ENCODE data around the gene LRPPRC. TPM values are rescaled to one million over a fixed set of nuclear protein-coding genes. Genes with fewer than 3 reads are reported as not detected.

LRPPRC gene
- polyA plus RNA-seq, 1 experiment: 86.9 TPM

- no peak overlapping the region for H3K27ac ChIP-seq (ENCODE audit: low read depth, low read length)
- ChIA-PET CTCF (interaction anchor here (0.7 kb wide), 1 partner anchor 199 kb away, joined by 3 read pairs; no protein-coding TSS in a partner anchor), POLR2A (no interaction called here)
- no peaks in the 10 kb centered on the region; the same call in 1 of the 2 replicates for H3K9me3 ChIP-seq (ENCODE audit: control insufficient read depth, insufficient read depth, low read length)
- H3K27me3 ChIP-seq (ENCODE audit: control insufficient read depth, insufficient read depth, low read length): peaks cover 23% of the 10 kb centered on the region
- H3K4me3 ChIP-seq (ENCODE audit: low read depth, low read length): no peak overlapping the region
- no peak for TF ChIP-seq CTCF (IDR thresholded peaks at IDR 0.05; ENCODE audit: low read depth, low read length)
- DNase-seq (ENCODE audit: low read depth, low spot score): no peak
These were observed 141.1 kb downstream of the LRPPRC start for GRCh38 chr2:43854671-43855070.

DNA sequence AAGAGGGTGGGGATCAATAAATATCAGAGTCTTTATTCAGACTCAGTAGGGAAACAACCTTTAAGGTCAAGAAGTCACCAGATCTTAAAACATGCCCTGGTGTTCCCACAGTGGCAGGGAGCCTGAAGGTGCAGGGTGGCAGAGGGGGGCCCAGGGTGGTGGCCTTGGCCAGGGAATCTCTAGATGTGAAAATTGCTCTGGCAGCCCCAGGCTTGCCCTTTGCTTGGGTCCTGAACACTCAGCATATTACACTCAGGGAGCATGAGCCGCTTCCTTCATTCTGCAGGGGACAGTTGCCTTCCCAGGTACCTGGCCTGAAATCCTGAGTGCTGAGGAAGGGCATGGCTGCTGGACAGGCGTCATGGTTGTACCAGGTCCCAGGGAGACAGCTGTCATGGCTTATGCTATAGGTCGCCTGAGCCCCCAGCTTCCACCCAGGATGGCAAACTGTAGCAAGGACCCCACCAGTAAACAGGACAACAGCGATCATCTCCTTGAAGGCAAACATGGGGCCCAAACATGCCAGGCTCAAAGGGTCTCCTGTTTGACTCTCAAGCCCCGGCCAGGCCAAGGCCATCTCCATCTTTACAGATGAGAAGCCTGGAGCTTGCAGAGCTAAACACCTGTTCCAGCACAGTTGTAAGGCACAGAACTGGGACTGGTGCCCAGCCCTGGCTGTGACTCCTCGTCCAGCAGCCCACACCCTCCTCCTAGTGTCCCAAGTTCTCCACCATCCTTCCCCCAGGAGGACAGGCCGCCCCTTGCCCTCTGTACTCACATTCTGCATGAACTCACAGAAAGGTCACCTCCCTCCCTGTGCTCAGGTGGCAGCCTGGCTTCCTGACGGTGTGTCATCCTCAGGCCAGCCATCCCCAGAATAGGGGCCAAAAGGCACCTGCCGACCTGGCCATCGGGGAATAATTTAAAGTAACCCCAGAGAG, 142.4 kb downstream of the LRPPRC start:
- Histone ChIP-seq H3K27ac (ENCODE audit: low read depth, low read length) (no peak overlapping the region), H3K27me3 (ENCODE audit: control insufficient read depth, insufficient read depth, low read length) (peaks cover 26% of the 10 kb centered on the region), H3K4me3 (ENCODE audit: low read depth, low read length) (no peak overlapping the region), H3K9me3 (ENCODE audit: control insufficient read depth, insufficient read depth, low read length) (no peaks in the 10 kb centered on the region; the same call in 1 of the 2 replicates)
- ChIA-PET CTCF (no interaction called here), POLR2A (no interaction called here)
- no peak for TF ChIP-seq CTCF (IDR thresholded peaks at IDR 0.05; ENCODE audit: low read depth, low read length)
- no peak for DNase-seq (ENCODE audit: low read depth, low spot score)

DNA sequence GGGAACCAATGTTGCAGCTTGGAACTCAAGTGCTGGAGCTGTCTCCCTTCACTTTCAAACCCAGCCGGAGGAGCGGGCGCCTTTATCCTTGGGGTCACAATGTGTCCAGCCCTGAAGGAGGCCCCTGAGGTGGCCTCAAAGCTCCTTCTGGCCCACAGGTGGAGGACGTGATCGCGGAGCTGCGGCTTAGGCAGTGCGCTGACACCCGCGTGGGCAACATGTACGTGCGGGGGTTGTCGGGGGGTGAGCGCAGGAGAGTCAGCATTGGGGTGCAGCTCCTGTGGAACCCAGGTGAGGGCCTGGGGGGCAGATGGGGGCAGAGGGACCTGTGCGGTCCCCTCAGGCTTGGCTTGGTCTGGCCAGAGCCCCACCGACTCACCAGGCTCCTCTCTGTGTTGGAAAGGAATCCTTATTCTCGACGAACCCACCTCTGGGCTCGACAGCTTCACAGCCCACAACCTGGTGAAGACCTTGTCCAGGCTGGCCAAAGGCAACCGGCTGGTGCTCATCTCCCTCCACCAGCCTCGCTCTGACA, 143.5 kb downstream of the LRPPRC start:
- TF ChIP-seq CTCF (IDR thresholded peaks at IDR 0.05; ENCODE audit: low read depth, low read length): no peak
- ChIA-PET CTCF (no interaction called here), POLR2A (no interaction called here)
- Histone ChIP-seq H3K27ac (ENCODE audit: low read depth, low read length) (no peak overlapping the region), H3K4me3 (ENCODE audit: low read depth, low read length) (no peak overlapping the region), H3K27me3 (ENCODE audit: control insufficient read depth, insufficient read depth, low read length) (peaks cover 26% of the 10 kb centered on the region), H3K9me3 (ENCODE audit: control insufficient read depth, insufficient read depth, low read length) (no peaks in the 10 kb centered on the region; the same call in 1 of the 2 replicates)
- DNase-seq (ENCODE audit: low read depth, low spot score): no peak

- DNase-seq (ENCODE audit: low read depth, low spot score): no peak
- no peak for TF ChIP-seq CTCF (IDR thresholded peaks at IDR 0.05; ENCODE audit: low read depth, low read length)
- CTCF ChIA-PET: no interaction called here
- POLR2A ChIA-PET: no interaction called here
- peaks cover 21% of the 10 kb centered on the region for H3K27me3 ChIP-seq (ENCODE audit: control insufficient read depth, insufficient read depth, low read length)
- H3K27ac ChIP-seq (ENCODE audit: low read depth, low read length): no peak overlapping the region
- no peaks in the 10 kb centered on the region; the same call in 1 of the 2 replicates for H3K9me3 ChIP-seq (ENCODE audit: control insufficient read depth, insufficient read depth, low read length)
- H3K4me3 ChIP-seq (ENCODE audit: low read depth, low read length): no peak overlapping the region
These were observed 144.5 kb downstream of the LRPPRC start for GRCh38 chr2:43851011-43851980.
